Type B pancreatic cell (in vitro differentiated cells): ENCODE results near the gene PEX14. TPM values are rescaled to one million over a fixed set of nuclear protein-coding genes. Genes with fewer than 3 reads are reported as not detected.

Experiments used
- DNase-seq: peaks from one replicate; pipeline ENCODE4 v3.0.0; 2021; ENCODE audit warnings: mixed read lengths; ENCODE audit not compliant: unreplicated experiment; ENCODE audit errors: extremely low spot score
- H3K27ac Mint-ChIP-seq: 2 replicates; pipeline ENCODE4 v1.8.0; 2021; ENCODE audit warnings: mild to moderate bottlenecking, mixed read lengths
- H3K27me3 Mint-ChIP-seq: 2 replicates; pipeline ENCODE4 v1.8.0; 2021; ENCODE audit warnings: mixed read lengths
- H3K36me3 Mint-ChIP-seq: 2 replicates; pipeline ENCODE4 v1.8.0; 2021; ENCODE audit warnings: mixed read lengths
- H3K4me1 Mint-ChIP-seq: one replicate; pipeline ENCODE4 v1.8.0; 2021; ENCODE audit warnings: mixed read lengths; ENCODE audit not compliant: unreplicated experiment
- H3K4me3 Mint-ChIP-seq: 2 replicates; pipeline ENCODE4 v1.8.0; 2021; ENCODE audit warnings: mild to moderate bottlenecking, mixed read lengths
- H3K9me3 Mint-ChIP-seq: 2 replicates; pipeline ENCODE4 v1.8.0; 2021; ENCODE audit warnings: mixed read lengths
- CTCF ChIP-seq: fragments of 200-600 bp; sonication (generic); conservative IDR thresholded peaks from 2 replicates; pipeline ENCODE4 v1.5.0; 2021; ENCODE audit warnings: antibody characterized with exemption, mild to moderate bottlenecking
- total RNA-seq: library from RNA; stranded (reverse); gene quantifications from 2 replicates; pipeline ENCODE4 v1.2.1, GENCODE V29; 2021; ENCODE audit warnings: low replicate concordance

The PEX14 gene
- total RNA-seq, 1 donor from 2014 or later, result 22.5 TPM

GRCh38 chr1:10635085-10635896 is 160.5 kb downstream of the PEX14 start:
- no peaks in the 10 kb centered on the region for H3K9me3 Mint-ChIP-seq
- peaks cover 6% of the 10 kb centered on the region for H3K27me3 Mint-ChIP-seq
- H3K4me1 Mint-ChIP-seq, result peaks cover 10% of the 10 kb centered on the region
- DNase-seq, result no peak
- no peak for TF ChIP-seq CTCF
- H3K4me3 Mint-ChIP-seq, result peak overlapping the region; percentile 44
- peak overlapping the region; percentile 89 for H3K27ac Mint-ChIP-seq
- H3K36me3 Mint-ChIP-seq, result no peaks in the 10 kb centered on the region

- no peak overlapping the region for H3K4me3 Mint-ChIP-seq
- no peak for TF ChIP-seq CTCF
- H3K36me3 Mint-ChIP-seq, result no peaks in the 10 kb centered on the region
- DNase-seq, result no peak
- peak overlapping the region; percentile 89 for H3K27ac Mint-ChIP-seq
- no peaks in the 10 kb centered on the region for H3K9me3 Mint-ChIP-seq
- H3K4me1 Mint-ChIP-seq, result peaks cover 7% of the 10 kb centered on the region
- peaks cover 6% of the 10 kb centered on the region for H3K27me3 Mint-ChIP-seq
These were observed 161.2 kb downstream of the PEX14 start for GRCh38 chr1:10635992-10636391.

GRCh38 chr1:10637400-10637799 is 162.7 kb downstream of the PEX14 start:
- peak overlapping the region; percentile 54 for H3K4me3 Mint-ChIP-seq
- H3K36me3 Mint-ChIP-seq, result no peaks in the 10 kb centered on the region
- no peak for DNase-seq
- TF ChIP-seq CTCF, result no peak
- H3K27me3 Mint-ChIP-seq, result peaks cover 6% of the 10 kb centered on the region
- H3K9me3 Mint-ChIP-seq, result no peaks in the 10 kb centered on the region
- H3K4me1 Mint-ChIP-seq, result peaks cover 9% of the 10 kb centered on the region
- peak overlapping the region; percentile 69 for H3K27ac Mint-ChIP-seq

GRCh38 chr1:10637834-10638558 is 163.2 kb downstream of the PEX14 start:
- H3K4me3 Mint-ChIP-seq, result peak overlapping the region; percentile 54
- no peak for DNase-seq

GRCh38 chr1:10638559-10639005 is 163.8 kb downstream of the PEX14 start:
- no peak overlapping the region for H3K27ac Mint-ChIP-seq
- H3K4me1 Mint-ChIP-seq, result peaks cover 9% of the 10 kb centered on the region
- H3K9me3 Mint-ChIP-seq, result no peaks in the 10 kb centered on the region
- H3K4me3 Mint-ChIP-seq, result no peak overlapping the region
- DNase-seq, result no peak
- no peaks in the 10 kb centered on the region for H3K36me3 Mint-ChIP-seq
- no peak for TF ChIP-seq CTCF
- peaks cover 6% of the 10 kb centered on the region for H3K27me3 Mint-ChIP-seq

More at GRCh38 chr1:10637834-10638558, 163.2 kb downstream of the PEX14 start:
- no peaks in the 10 kb centered on the region for H3K36me3 Mint-ChIP-seq
- H3K9me3 Mint-ChIP-seq, result no peaks in the 10 kb centered on the region
- peaks cover 6% of the 10 kb centered on the region for H3K27me3 Mint-ChIP-seq
- H3K4me1 Mint-ChIP-seq, result peaks cover 9% of the 10 kb centered on the region
- TF ChIP-seq CTCF, result peak; percentile 52
- peak overlapping the region; percentile 69 for H3K27ac Mint-ChIP-seq
